CD4-positive, alpha-beta memory T cell (primary cell): ENCODE results near the gene CADM2. TPM values are rescaled to one million over a fixed set of nuclear protein-coding genes. Genes with fewer than 3 reads are reported as not detected.

Experiments
- CTCF ChIA-PET: fragments of 350-600 bp; sonication (Branson Sonifier 250); formaldehyde crosslinking; loops from one replicate; lab custom pipeline; 2021; ENCODE audit warnings: inconsistent platforms; ENCODE audit not compliant: partially characterized antibody; lab: Charles Lee
- POLR2A ChIA-PET: fragments of 350-600 bp; sonication (Branson Sonifier 250); formaldehyde crosslinking; loops from one replicate; lab custom pipeline; 2021; ENCODE audit not compliant: partially characterized antibody; lab: Charles Lee
- DNase-seq, 5 donors: peaks; one replicate each; pipeline versions ENCODE4 v3.0.0 to v3.0.0-alpha.2; 2020 to 2022; ENCODE audit warnings: mixed read lengths in 1 of 5
- H3K27ac ChIP-seq: one replicate; pipeline ENCODE4 v1.7.0; 2013; ENCODE audit warnings: low read depth, low read length
- H3K27me3 ChIP-seq: 2 replicates; pipeline ENCODE4 v1.7.0; 2013; ENCODE audit warnings: mild to moderate bottlenecking, low read length, moderate library complexity; ENCODE audit not compliant: insufficient read depth
- H3K36me3 ChIP-seq: 2 replicates; pipeline ENCODE4 v1.7.0; 2013; ENCODE audit warnings: mild to moderate bottlenecking, low read length, moderate library complexity; ENCODE audit not compliant: insufficient read depth
- H3K4me1 ChIP-seq: 2 replicates; pipeline ENCODE4 v1.7.0; 2013; ENCODE audit warnings: mild to moderate bottlenecking, low read length, moderate library complexity; ENCODE audit not compliant: insufficient read depth
- H3K4me3 ChIP-seq, 2 donors: one replicate each; pipeline ENCODE4 v1.7.0; 2013; ENCODE audit warnings: low read length in 2 of 2, mild to moderate bottlenecking in 1 of 2
- H3K9me3 ChIP-seq, 2 donors: one replicate each; pipeline ENCODE4 v1.7.0; 2013; ENCODE audit warnings: low read length in 2 of 2, control low read depth in 1 of 2; ENCODE audit not compliant: control insufficient read depth in 1 of 2
- H3K27ac Mint-ChIP-seq, 7 donors: one replicate each; pipeline ENCODE4 v1.8.0; 2020 to 2021; ENCODE audit warnings: mixed read lengths in 7 of 7, mild to moderate bottlenecking in 6 of 7, inconsistent platforms in 3 of 7, moderate library complexity in 3 of 7
- H3K27me3 Mint-ChIP-seq, 2 donors: one replicate each; pipeline ENCODE4 v1.8.0; 2020 to 2021; ENCODE audit warnings: mixed read lengths in 2 of 2
- H3K36me3 Mint-ChIP-seq, 2 donors: one replicate each; pipeline ENCODE4 v1.8.0; 2020 to 2021; ENCODE audit warnings: mixed read lengths in 2 of 2, inconsistent platforms in 1 of 2, mild to moderate bottlenecking in 1 of 2
- H3K4me1 Mint-ChIP-seq, 4 donors: one replicate each; pipeline ENCODE4 v1.8.0; 2020 to 2021; ENCODE audit warnings: mixed read lengths in 4 of 4, mild to moderate bottlenecking in 1 of 4
- H3K4me3 Mint-ChIP-seq, 8 donors: one replicate each; pipeline ENCODE4 v1.8.0; 2020 to 2021; ENCODE audit warnings: mixed read lengths in 8 of 8, mild to moderate bottlenecking in 7 of 8, moderate library complexity in 6 of 8, inconsistent platforms in 3 of 8
- H3K9me3 Mint-ChIP-seq, 8 donors: one replicate each; pipeline ENCODE4 v1.8.0; 2020 to 2021; ENCODE audit warnings: mixed read lengths in 8 of 8, mild to moderate bottlenecking in 5 of 8, inconsistent platforms in 3 of 8, moderate library complexity in 1 of 8
- intact Hi-C: fragments of 100-400 bp; cut with micrococcal nuclease; formaldehyde crosslinking; loops from one replicate; pipeline ENCODE4 v1.15.1; 2023
- polyA plus RNA-seq, 2 donors: library from polyadenylated mRNA; unstranded; fragments of 300-500 nt; fragmentation: Illumina TruSeq; gene quantifications; one replicate each; pipeline ENCODE4 v1.2.3, GENCODE V29; 2021
- total RNA-seq, 2 experiments: library from RNA; stranded (reverse); gene quantifications; one replicate each; pipeline ENCODE4 v1.2.3, GENCODE V29; 2021

Gene CADM2
- total and polyA plus RNA-seq, 4 experiments from 2014 or later = 0.21 to 0.38 TPM; not detected in 2

GRCh38 chr3:84960581-84960980, 1.8 kb downstream of the CADM2 start:
- Mint-ChIP-seq H3K4me1 (peaks cover 10 to 31% (median 12%) of the 10 kb centered on the region in 4 donors), H3K9me3 (peaks cover 0 to 16% (median 5%) of the 10 kb centered on the region in 8 donors), H3K27ac (no peak overlapping the region), H3K4me3 (peak overlapping the region in 4 of 8 donors; percentile 9 to 27 (median 15)), H3K27me3 (peaks cover 27% of the 10 kb centered on the region in 2 donors), H3K36me3 (no peaks in the 10 kb centered on the region)
- Histone ChIP-seq H3K4me3 (no peak overlapping the region), H3K27ac (no peak overlapping the region), H3K36me3 (no peaks in the 10 kb centered on the region), H3K9me3 (no peaks in the 10 kb centered on the region), H3K4me1 (peaks cover 8% of the 10 kb centered on the region), H3K27me3 (peaks cover 6% of the 10 kb centered on the region)
- DNase-seq = peak in 1 of 5 donors; percentile 27
- CTCF ChIA-PET = no interaction called here
- intact Hi-C loops = no loop called here
- POLR2A ChIA-PET = no interaction called here

DNA sequence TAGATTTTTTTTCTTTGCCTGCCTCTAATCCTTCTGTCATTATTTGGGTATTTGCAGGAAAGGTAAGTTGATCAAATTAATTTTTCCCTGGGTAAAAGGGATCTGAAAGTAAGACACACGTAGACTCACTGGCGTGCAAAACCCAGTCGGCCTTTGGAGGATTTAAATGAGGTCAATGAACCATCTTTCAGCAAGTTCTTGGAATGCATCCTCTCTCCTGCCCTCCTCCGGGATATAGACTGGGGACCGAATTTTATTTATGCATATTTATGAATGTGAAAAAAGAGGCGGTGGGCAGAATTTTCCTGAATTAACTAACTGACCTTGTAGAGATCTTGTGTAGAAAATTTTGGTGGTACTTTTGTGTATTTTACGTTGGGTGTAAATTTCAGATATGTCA, 2.2 kb downstream of the CADM2 start:
- H3K36me3 ChIP-seq = no peaks in the 10 kb centered on the region
- H3K27me3 Mint-ChIP-seq = peaks cover 27% of the 10 kb centered on the region in 2 donors
- no peak overlapping the region for H3K27ac ChIP-seq
- peaks cover 8% of the 10 kb centered on the region for H3K4me1 ChIP-seq
- H3K9me3 ChIP-seq = no peaks in the 10 kb centered on the region
- no peak overlapping the region for H3K4me3 ChIP-seq
- no peaks in the 10 kb centered on the region for H3K36me3 Mint-ChIP-seq
- peak overlapping the region in 4 of 8 donors; percentile 13 to 29 (median 22) for H3K4me3 Mint-ChIP-seq
- no peak overlapping the region for H3K27ac Mint-ChIP-seq
- peaks cover 0 to 16% (median 5%) of the 10 kb centered on the region in 8 donors for H3K9me3 Mint-ChIP-seq
- peaks cover 10 to 31% (median 12%) of the 10 kb centered on the region in 4 donors for H3K4me1 Mint-ChIP-seq
- ChIA-PET POLR2A (no interaction called here), CTCF (no interaction called here)
- no peak for DNase-seq
- H3K27me3 ChIP-seq = peaks cover 6% of the 10 kb centered on the region
- intact Hi-C loops = no loop called here

GRCh38 chr3:84961521-84962255, 2.9 kb downstream of the CADM2 start:
- Mint-ChIP-seq H3K36me3 (no peaks in the 10 kb centered on the region), H3K27ac (peak overlapping the region in 1 of 7 donors; percentile 29), H3K4me1 (peaks cover 10 to 31% (median 12%) of the 10 kb centered on the region in 4 donors), H3K9me3 (peaks cover 0 to 16% (median 5%) of the 10 kb centered on the region in 8 donors), H3K4me3 (peak overlapping the region in 4 of 8 donors; percentile 29 to 68 (median 39)), H3K27me3 (peaks cover 27% of the 10 kb centered on the region in 2 donors)
- ChIA-PET POLR2A (no interaction called here), CTCF (no interaction called here)
- no peaks in the 10 kb centered on the region for H3K9me3 ChIP-seq
- intact Hi-C loops = no loop called here
- H3K27me3 ChIP-seq = peaks cover 6% of the 10 kb centered on the region
- no peak overlapping the region for H3K27ac ChIP-seq
- peak in 1 of 5 donors; percentile 15 for DNase-seq
- H3K4me1 ChIP-seq = peaks cover 8% of the 10 kb centered on the region
- no peak overlapping the region for H3K4me3 ChIP-seq
- H3K36me3 ChIP-seq = no peaks in the 10 kb centered on the region

- Mint-ChIP-seq H3K36me3 (no peaks in the 10 kb centered on the region), H3K27ac (no peak overlapping the region), H3K4me1 (peaks cover 10 to 28% (median 12%) of the 10 kb centered on the region in 4 donors), H3K9me3 (peaks cover 0 to 16% (median 5%) of the 10 kb centered on the region in 8 donors), H3K27me3 (peaks cover 27% of the 10 kb centered on the region in 2 donors), H3K4me3 (no peak overlapping the region)
- Histone ChIP-seq H3K27me3 (peaks cover 6% of the 10 kb centered on the region), H3K4me1 (peaks cover 8% of the 10 kb centered on the region), H3K36me3 (no peaks in the 10 kb centered on the region), H3K4me3 (no peak overlapping the region), H3K9me3 (no peaks in the 10 kb centered on the region), H3K27ac (no peak overlapping the region)
- ChIA-PET POLR2A (no interaction called here), CTCF (no interaction called here)
- intact Hi-C loops = no loop called here
- DNase-seq = no peak
Observed at GRCh38 chr3:84962415-84962814, 3.6 kb downstream of the CADM2 start.

DNA sequence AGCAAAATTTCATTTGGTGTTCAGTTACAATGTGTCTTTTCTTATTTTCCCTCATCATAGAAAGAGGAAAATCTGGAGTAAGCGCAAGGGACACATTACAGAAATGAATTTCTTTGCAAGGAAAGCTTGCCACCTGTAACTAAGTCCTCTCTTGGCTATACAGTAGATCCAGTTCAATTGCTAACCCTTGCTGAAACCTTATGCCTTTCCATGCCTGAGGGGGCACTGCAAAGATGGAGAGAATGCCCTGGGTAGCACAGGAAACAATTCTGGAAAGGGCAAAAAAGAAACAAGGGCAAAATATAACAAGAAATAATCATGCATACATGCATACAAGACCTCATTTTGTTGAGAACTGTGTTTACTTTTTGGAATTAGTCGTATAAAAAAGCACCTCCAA, 4.3 kb downstream of the CADM2 start:
- Histone ChIP-seq H3K4me3 (no peak overlapping the region), H3K36me3 (no peaks in the 10 kb centered on the region), H3K9me3 (no peaks in the 10 kb centered on the region), H3K4me1 (peaks cover 8% of the 10 kb centered on the region), H3K27ac (no peak overlapping the region), H3K27me3 (peaks cover 6% of the 10 kb centered on the region)
- no peak overlapping the region for H3K27ac Mint-ChIP-seq
- no peaks in the 10 kb centered on the region for H3K36me3 Mint-ChIP-seq
- H3K4me3 Mint-ChIP-seq = no peak overlapping the region
- peaks cover 0 to 16% (median 7%) of the 10 kb centered on the region in 8 donors for H3K9me3 Mint-ChIP-seq
- intact Hi-C loops = no loop called here
- peaks cover 27% of the 10 kb centered on the region in 2 donors for H3K27me3 Mint-ChIP-seq
- peaks cover 10 to 22% (median 12%) of the 10 kb centered on the region in 4 donors for H3K4me1 Mint-ChIP-seq
- ChIA-PET CTCF (no interaction called here), POLR2A (no interaction called here)
- no peak for DNase-seq

DNA sequence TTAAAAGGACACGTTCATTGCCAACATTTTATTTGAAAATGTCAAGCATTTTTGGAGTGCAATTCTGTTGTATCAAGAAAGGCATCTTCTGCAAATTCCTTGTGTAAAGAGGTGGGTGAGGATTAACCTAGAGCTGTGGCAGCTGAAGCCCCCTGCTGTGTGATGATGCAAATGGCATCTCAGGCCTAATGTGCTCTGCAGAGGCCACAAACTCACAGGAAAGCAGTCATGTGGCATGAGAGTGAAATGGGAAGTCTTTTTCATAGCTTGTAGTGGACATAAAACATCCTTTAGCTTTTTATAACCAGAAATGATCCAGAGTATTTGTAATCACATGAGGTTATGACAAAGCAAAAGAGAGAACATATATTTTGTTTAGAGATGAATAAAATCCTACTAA, 6.4 kb downstream of the CADM2 start:
- CTCF ChIA-PET = no interaction called here
- no peaks in the 10 kb centered on the region for H3K4me1 ChIP-seq
- no peak for DNase-seq
- H3K4me1 Mint-ChIP-seq = peaks cover under 1 to 8% (median 3%) of the 10 kb centered on the region in 4 donors
- no peaks in the 10 kb centered on the region for H3K36me3 Mint-ChIP-seq
- H3K36me3 ChIP-seq = no peaks in the 10 kb centered on the region
- H3K9me3 Mint-ChIP-seq = peaks cover 0 to 13% (median 8%) of the 10 kb centered on the region in 8 donors
- POLR2A ChIA-PET = no interaction called here
- peaks cover 6% of the 10 kb centered on the region for H3K27me3 ChIP-seq
- no peaks in the 10 kb centered on the region for H3K9me3 ChIP-seq
- H3K4me3 ChIP-seq = no peak overlapping the region
- peaks cover 16 to 21% of the 10 kb centered on the region in 2 donors for H3K27me3 Mint-ChIP-seq
- intact Hi-C loops = no loop called here
- H3K27ac ChIP-seq = no peak overlapping the region
- no peak overlapping the region for H3K4me3 Mint-ChIP-seq
- no peak overlapping the region for H3K27ac Mint-ChIP-seq

GRCh38 chr3:84967767-84968581, 9.2 kb downstream of the CADM2 start:
- H3K9me3 ChIP-seq = no peaks in the 10 kb centered on the region
- Mint-ChIP-seq H3K4me1 (no peaks in the 10 kb centered on the region), H3K9me3 (peaks cover 0 to 6% (median 2%) of the 10 kb centered on the region in 8 donors), H3K27ac (no peak overlapping the region), H3K4me3 (no peak overlapping the region), H3K27me3 (peaks cover 0 to 3% of the 10 kb centered on the region in 2 donors), H3K36me3 (no peaks in the 10 kb centered on the region)
- ChIA-PET POLR2A (no interaction called here), CTCF (no interaction called here)
- H3K4me3 ChIP-seq = no peak overlapping the region
- H3K27ac ChIP-seq = no peak overlapping the region
- no peaks in the 10 kb centered on the region for H3K36me3 ChIP-seq
- DNase-seq = no peak
- H3K27me3 ChIP-seq = no peaks in the 10 kb centered on the region
- no peaks in the 10 kb centered on the region for H3K4me1 ChIP-seq
- intact Hi-C loops = no loop called here
